GM12892 (cell line): ENCODE measurements around the gene DNAJC7.
"Not testable (repeated sequence)": the region's sequence is repeated elsewhere in the genome, so short reads cannot be mapped to it uniquely, and the experiment has no call there.

Source experiments
- DNase-seq: peaks from one replicate; pipeline ENCODE4 v3.0.0; 2011; ENCODE audit not compliant: insufficient read length
- FAIRE-seq: peaks from 2 replicates; lab custom pipeline; 2011; peaks lifted over from hg19 to GRCh38; lab: Jason Lieb, UNC
- POLR2A ChIP-seq: IDR thresholded peaks from 2 replicates; pipeline ENCODE4 v1.6.1; 2011; ENCODE audit warnings: low read depth, low read length, control low read depth
- POLR2AphosphoS5 ChIP-seq: IDR thresholded peaks from 2 replicates; pipeline ENCODE4 v1.6.1; 2011; ENCODE audit warnings: low read depth, low read length, control low read depth
- TAF1 ChIP-seq: IDR thresholded peaks from 2 replicates; pipeline ENCODE4 v1.6.1; 2011; ENCODE audit warnings: low read depth, mild to moderate bottlenecking, control low read depth, low read length, borderline replicate concordance

The DNAJC7 gene

DNA sequence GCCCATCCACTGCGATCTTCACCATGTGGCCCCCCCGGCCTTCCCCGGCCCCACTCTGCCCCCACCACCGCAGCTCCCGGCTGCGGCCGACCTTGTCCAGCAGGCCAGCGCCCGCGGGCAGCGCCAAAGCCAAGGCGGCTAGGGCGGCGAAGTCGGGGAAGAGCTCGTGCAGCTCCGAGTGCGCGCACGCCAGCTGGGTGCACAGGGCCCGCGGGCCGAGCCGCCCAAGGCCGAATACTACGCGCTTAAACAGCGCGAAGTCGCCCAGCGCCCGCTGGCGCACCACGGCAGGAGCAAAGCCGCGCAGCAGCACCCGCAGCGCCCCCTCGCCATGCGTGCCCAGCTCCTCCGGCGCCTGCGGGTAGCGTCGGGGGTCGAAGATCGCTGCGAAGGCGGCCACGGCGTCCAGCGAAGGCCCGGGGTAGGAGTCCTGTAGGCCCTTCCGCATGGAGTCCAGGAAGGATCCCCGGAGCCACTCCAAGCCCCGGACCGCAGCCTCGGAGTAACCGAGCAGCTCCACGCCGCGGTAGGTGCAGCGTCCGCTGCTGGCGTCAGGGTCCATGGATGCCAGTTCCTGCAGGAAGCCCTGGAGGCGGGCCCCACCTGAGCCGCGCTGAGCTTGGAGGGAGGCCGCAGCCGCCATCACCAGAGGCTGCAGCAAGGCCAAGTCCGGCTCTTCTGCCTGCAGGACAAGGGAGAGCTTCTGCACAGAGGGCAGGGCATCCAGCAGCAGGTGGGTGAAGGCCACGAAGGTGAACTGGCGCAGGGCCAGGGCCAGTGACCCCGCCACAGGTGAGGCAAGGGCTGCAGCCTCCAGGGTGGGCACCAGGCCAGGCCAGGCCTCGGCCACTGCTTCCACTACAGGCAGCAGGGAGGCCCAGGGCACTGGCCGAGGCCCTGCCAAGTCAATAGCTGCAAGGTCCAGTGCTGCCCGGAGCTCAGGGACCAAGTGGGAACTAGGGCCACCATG lies 22.8 kb upstream of the DNAJC7 start:
- TF ChIP-seq TAF1 = no peak
- DNase-seq = no peak
- no peak for FAIRE-seq

DNA sequence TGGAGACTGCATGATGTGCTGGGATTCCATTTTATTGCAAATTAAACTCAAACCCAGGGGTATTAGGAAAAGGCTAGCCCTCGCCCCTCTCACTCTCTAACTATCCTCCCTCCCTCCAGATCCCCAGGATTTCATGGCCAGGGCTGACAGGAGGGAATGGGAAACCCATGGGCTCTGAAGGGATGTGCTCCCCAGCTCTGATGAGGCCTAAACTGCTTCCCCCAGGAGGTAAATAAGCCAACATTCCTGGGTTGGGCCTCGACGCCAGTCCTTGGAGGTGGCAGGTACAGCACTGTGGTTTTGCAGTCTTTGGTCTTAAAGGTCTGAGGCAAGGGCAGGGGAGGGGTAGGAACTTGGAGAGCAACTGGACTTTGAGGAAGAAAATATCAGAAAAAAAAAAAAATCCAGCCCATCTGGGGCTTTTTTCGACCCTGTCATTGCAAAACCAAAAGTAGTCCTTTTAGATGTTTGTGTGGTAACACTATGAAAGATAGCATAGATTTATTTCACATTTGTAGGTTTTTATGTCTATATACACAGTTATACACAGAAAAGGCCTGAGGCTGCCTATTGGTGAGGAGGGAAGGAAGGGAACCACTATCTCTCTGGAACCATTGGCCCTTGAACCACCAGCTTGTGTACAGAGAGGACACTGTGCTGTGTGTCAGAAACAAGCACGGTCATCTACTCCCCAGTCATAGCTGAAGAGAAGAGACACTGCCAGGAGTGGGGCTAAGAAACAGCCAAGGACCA lies 21.2 kb upstream of the DNAJC7 start:
- TF ChIP-seq POLR2AphosphoS5 (no peak), TAF1 (no peak), POLR2A (no peak)
- FAIRE-seq (peak; percentile 80), DNase-seq (no peak)

DNA sequence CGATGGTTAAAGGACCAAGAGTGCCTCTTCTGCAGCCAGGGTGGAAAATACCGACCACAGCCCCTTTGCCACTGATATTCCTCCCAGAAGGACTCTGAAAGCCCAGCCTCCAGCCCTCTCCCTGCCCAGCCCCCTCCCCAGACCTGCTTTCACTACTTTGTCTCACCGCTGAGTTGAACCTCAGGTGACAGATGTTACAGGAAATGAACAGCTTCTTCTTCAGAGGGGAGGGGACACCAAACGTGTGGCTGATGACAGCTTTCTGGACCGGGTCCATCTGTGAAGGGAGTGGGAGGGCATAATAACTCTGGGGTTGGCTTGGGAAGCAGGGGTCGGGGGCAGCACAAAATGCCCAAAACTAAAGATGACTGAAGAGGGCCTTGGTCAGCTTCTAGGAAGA lies 16.8 kb upstream of the DNAJC7 start:
- TF ChIP-seq POLR2A = no peak
- no peak for TF ChIP-seq POLR2AphosphoS5
- TF ChIP-seq TAF1 = no peak
- no peak for DNase-seq
- FAIRE-seq = no peak

DNA sequence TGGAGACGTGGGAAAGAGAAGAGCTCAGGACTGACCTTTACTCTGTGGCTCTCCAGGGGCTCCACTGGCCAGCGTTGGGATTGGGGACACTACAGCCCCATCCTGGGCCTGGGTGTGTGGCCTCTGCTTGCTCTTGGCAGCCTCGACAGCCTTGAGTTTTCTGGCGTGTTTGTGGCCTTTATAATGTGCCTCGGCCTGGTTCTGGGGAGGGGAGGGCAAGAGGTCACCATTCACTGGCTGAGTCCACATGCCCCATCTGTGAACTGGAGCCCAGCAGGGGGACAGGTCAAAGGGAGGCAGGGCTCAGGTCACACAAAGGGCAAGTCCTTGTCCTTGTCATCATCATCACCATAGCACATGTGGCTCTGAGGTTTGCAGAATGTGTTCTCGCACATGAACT lies 14.3 kb upstream of the DNAJC7 start:
- TF ChIP-seq TAF1 (no peak), POLR2AphosphoS5 (no peak), POLR2A (no peak)
- DNase-seq (no peak), FAIRE-seq (no peak)

DNA sequence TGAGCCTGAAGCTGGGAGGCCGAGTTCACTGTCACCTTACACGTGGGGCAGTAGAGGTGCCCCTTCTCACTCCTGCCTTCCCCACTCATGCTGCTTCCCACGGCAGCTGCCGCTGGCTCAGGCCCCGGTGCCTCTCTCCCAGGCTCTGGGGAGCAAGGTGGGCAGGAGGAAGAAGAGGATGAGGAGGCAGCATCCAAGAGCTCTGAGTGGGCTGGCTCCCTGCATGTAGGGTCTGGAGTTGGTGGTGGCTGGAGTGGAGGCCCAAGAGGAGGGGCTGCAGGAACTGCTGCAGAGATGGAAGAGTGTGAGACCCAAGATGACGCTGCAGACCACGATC lies 11.5 kb upstream of the DNAJC7 start:
- no peak for DNase-seq
- TF ChIP-seq TAF1 (no peak), POLR2A (no peak), POLR2AphosphoS5 (no peak)
- no peak for FAIRE-seq

DNA sequence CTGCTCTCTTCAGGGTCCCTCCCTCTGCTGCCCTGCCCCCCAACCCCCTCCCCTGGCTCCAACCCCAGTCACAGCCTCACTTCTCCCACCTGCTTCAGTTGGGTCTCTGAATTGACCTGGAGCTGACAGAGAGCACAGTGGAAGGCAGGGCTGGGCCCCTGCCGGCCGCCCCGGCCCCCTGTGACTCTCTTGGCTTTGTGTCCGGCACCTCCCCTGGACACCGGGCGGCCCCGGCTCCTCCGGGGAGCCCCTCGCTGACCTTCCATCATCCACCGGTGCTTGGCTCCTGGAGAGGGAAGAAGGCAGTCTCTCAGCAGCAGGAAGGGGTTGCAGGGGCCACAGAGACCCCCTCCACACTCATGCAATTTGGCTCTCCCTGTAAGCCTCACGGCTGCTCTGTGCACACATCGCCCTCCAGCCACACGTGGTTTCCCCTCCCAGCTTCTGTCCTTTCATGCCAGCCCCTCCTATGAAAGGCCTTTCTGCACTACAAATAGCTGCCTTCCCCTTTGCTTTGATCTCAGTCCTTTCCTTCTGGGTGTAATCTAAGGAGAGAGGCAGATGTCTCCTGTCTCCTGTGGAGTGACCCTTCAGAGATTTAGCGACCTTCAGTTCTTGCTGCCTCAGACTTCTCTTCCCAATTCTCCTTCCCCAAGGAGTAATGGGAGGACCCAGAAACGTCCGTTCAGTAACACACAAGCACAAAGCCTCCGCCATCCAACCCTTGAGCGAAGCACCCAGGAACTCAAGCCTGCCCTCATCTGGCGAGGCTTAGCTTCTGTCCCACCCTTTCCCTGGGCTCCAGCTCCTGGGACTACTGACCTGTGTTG lies 10.9 kb upstream of the DNAJC7 start:
- no peak for FAIRE-seq
- DNase-seq = no peak
- TF ChIP-seq TAF1 (no peak), POLR2AphosphoS5 (no peak), POLR2A (no peak)

DNA sequence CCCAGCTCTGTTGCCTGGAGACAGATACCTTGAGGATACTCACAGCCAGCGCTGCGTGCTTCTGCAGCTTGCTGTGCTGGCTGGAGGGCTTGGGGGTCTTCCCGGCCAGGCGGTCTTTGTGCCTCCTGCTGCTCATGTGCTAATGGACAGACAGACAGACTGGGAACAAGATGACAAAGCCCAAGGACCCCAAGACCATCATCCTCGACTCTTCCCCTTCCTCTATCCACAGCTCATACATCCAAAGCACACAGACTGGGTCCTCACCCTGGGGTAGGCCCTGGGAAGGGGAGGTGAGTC lies 10.3 kb upstream of the DNAJC7 start:
- TF ChIP-seq POLR2AphosphoS5 (no peak), TAF1 (no peak)
- FAIRE-seq (no peak), DNase-seq (no peak)

DNA sequence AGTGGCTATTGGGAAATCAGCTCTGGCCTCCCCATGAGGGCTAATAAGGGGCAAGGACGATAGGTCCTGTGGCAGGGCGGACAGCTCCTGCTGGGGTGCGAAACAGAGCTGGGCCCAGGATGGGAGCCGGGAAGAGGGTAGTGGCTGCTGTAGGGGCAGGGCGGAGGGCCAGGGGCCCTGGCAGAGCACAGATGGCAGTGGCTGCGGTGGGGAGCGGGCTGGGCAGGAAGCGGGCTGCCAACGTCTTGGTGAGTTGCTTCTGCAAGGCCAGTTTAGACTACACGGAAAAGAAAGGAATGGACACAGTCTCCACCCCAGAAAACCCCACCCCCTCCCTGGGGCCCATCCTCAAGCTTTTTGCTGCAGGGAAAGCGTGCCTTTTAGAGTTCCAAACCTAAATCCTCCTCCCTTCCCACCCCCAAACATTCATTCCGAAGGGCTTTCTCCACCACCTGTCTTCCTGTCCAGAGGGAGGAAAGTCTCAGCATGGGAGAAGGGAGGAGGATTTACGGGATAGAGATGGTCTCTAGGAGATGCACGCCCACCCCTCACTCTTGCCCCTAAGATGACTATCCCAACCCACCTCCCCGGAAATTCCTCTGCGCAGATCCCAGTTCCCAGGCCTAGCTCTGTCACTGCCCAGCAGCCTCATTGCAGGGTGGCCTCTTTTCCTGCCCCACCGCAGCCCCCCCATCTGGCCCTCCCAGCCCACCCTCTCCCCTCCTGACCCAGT lies 9.8 kb upstream of the DNAJC7 start:
- DNase-seq (no peak), FAIRE-seq (no peak)
- TF ChIP-seq POLR2A (no peak), TAF1 (no peak), POLR2AphosphoS5 (no peak)

DNA sequence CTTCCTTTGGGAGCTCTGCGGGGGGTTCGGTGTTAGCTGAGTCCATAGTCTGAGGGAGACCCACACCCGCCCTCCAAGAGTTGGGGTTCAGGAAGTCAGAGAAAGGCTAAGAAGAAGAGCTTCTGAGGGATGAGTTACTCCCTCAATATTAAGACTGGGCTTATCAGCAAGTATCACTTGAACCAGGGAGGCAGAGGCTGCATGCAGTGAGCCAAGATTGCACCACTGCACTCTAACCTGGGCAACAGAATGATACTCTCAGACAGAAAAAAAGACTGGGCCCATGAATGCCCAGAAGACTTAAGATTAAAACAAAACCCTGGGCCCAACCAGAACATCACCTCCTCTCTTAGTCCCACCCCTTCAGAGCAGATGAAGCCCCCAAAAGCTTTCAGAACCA lies 8.7 kb upstream of the DNAJC7 start:
- TF ChIP-seq POLR2AphosphoS5 = no peak
- no peak for TF ChIP-seq POLR2A
- no peak for TF ChIP-seq TAF1
- no peak for FAIRE-seq

DNA sequence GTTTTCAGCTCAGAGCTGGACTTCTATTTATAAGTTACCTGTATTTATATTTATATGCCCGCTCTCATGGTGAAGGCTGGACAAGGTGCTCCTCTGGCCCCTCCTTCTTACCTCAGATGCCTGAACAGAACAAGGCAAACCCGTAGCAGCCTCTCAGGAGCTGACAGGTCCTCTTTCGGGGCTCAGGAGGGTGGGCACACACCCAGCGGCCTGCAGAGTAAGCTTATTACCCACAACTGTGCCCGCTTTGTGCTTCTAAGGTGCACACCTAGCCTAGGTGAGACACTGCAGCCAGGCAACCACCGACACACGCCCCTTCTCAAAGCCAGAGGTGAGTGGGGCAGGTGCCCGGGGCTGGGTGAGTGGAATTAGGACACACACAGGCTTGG lies 7.9 kb upstream of the DNAJC7 start:
- DNase-seq (no peak), FAIRE-seq (no peak)
- TF ChIP-seq POLR2AphosphoS5 = no peak
- TF ChIP-seq POLR2A = no peak
- no peak for TF ChIP-seq TAF1

More for the DNA sequence above, 8.7 kb upstream of the DNAJC7 start:
- no peak for DNase-seq

DNA sequence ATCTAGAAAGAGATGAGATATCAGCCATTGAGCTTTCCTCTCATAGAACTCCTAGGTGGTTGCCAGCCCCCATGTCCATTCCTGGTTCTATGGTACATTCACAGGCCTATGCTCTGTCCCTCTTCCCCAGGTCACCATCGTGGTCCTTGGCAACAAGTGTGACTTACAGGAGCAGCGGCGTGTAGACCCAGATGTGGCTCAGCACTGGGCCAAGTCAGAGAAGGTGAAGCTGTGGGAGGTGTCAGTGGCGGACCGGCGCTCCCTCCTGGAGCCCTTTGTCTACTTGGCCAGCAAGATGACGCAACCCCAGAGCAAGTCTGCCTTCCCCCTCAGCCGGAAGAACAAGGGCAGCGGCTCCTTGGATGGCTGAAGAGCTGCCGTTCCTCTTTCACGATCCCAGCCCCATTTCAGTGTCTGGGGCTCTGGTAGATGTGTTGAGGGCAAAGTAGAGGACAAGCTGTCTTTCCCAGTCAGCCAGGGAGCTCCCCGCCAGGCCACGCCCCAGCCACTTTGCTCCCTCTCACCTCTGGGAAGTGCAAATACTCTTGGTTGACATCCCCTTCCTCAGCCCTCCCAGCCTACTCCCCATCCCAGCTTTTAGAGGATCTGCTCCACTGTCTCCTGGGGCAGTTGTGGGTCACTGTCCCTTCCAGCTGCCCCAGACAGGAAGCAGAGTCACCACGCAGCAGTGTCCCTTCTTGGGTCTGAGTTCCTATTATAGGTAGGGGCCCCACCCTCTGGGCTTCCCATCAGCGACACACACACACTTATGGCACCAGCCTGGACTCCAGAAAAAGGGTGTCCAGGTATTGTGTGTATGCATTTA lies 6.5 kb upstream of the DNAJC7 start:
- TF ChIP-seq POLR2A = no peak
- no peak for TF ChIP-seq TAF1
- no peak for TF ChIP-seq POLR2AphosphoS5
- FAIRE-seq (no peak), DNase-seq (no peak)

DNA sequence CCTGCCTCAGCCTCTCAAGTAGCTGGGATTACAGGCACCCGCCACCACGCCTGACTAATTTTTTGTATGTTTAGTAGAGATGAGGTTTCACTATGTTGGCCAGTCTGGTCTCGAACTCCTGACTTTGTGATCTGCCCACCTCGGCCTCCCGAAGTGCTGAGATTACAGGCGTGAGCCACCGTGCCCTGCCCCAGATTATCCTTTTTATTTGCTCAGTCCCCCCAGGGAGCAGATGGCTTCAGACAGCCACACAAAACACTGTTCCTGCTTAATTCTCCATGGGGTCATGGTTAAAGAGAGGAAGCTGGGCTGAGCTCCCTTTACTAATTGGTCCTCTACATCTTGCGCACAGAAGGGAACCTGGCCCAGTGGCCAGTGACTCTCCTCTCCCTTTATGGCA lies 3.6 kb upstream of the DNAJC7 start:
- not testable (repeated sequence) for FAIRE-seq, DNase-seq
